ENCODE data around the gene LAMA2.
"Not testable (repeated sequence)": the region's sequence is repeated elsewhere in the genome, so short reads cannot be mapped to it uniquely, and the experiment has no call there.

DNA sequence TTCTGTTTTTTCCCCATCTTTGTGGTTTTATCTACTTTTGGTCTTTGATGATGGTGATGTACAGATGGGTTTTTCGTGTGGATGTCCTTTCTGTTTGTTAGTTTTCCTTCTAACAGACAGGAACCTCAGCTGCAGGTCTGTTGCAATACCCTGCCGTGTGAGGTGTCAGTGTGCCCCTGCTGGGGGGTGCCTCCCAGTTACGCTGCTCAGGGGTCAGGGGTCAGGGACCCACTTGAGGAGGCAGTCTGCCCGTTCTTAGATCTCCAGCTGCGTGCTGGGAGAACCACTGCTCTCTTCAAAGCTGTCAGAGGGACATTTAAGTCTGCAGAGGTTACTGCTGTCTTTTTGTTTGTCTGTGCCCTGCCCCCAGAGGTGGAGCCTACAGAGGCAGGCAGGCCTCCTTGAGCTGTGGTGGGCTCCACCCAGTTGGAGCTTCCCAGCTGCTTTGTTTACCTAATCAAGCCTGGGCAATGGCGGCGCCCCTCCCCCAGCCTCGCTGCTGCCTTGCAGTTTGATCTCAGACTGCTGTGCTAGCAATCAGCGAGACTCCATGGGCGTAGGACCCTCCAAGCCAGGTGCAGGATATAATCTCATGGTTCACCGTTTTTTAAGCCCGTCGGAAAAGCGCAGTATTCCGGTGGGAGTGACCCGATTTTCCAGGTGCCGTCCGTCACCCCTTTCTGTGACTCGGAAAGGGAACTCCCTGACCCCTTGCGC lies 289.5 kb downstream of the LAMA2 start:
- TF ChIP-seq, protein P1, sequence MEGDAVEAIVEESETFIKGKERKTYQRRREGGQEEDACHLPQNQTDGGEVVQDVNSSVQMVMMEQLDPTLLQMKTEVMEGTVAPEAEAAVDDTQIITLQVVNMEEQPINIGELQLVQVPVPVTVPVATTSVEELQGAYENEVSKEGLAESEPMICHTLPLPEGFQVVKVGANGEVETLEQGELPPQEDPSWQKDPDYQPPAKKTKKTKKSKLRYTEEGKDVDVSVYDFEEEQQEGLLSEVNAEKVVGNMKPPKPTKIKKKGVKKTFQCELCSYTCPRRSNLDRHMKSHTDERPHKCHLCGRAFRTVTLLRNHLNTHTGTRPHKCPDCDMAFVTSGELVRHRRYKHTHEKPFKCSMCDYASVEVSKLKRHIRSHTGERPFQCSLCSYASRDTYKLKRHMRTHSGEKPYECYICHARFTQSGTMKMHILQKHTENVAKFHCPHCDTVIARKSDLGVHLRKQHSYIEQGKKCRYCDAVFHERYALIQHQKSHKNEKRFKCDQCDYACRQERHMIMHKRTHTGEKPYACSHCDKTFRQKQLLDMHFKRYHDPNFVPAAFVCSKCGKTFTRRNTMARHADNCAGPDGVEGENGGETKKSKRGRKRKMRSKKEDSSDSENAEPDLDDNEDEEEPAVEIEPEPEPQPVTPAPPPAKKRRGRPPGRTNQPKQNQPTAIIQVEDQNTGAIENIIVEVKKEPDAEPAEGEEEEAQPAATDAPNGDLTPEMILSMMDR (IDR thresholded peaks at IDR 0.05 in 8 of 11, conservative IDR thresholded peaks at IDR 0.05 in 3 of 11), result not testable (repeated sequence)
- TF ChIP-seq POLR2A, POLR2AphosphoS5 (IDR thresholded peaks at IDR 0.05): not testable (repeated sequence)

Data from spleen (tissue), 7 donors.